ENCODE measurements around the gene MTRF1L. TPM values are rescaled to one million over a fixed set of nuclear protein-coding genes. Genes with fewer than 3 reads are reported as not detected.

Gene MTRF1L, protein sequence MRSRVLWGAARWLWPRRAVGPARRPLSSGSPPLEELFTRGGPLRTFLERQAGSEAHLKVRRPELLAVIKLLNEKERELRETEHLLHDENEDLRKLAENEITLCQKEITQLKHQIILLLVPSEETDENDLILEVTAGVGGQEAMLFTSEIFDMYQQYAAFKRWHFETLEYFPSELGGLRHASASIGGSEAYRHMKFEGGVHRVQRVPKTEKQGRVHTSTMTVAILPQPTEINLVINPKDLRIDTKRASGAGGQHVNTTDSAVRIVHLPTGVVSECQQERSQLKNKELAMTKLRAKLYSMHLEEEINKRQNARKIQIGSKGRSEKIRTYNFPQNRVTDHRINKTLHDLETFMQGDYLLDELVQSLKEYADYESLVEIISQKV
- total RNA-seq: 10 to 100 TPM; 12.1 to 24.5 (median 20.3) TPM

DNA sequence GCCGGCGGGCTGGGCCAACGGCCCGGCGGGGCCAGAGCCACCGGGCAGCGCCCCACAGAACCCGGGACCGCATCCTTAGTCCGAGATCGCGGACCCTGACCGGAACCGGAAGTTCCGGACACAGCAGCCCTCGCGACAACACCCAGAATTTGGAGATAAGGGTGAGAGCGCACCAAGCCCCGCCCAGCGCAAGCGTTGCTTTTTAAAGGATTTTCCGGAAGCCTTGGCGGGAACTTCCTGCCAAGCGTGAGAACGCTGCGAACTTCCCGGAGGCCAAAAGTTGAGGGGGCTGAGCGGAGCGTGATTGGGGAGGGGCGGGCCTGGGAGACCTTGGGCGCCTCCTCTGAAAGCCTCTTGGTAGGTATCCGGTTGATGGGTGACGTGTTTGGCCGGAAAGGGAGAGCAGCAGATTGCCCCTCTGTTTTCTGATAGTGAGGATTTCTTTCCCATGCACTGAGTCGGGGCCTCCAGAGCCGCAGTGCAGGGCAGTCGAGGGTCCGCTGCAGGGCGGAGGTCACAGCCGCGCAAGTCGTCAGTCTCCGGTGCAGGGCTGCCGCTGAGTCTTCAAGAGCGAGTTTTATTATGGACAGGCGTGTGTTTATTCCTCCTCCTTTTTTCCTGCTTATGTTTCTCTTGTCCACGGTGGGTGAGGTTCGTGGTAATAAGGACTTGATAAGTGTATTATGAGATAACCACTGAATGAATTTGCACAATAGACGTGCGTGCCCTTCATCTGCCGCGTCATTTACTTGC, at the start of gene MTRF1L:
Gene MTRF1L (minus strand): TSS at position 97 of the 753 bp plus-strand sequence. CDS start 24 bp downstream, at position 73.
- in situ Hi-C loops (cut with MboI; ENCODE audit: low pct_unique_long_range_greater_than_20kb in 2 of 9, low sequenced_read_pairs in 9 of 9, unreplicated experiment in 9 of 9): no loop called here
- Histone ChIP-seq H3K4me1 (replicated peaks in 1 of 2) (peaks cover 13 to 22% of the 10 kb centered on the region in 2 donors), H3K27ac (peak within 1 kb of the TSS; percentile 89 to 94), H3K4me3 (peak within 1 kb of the TSS; percentile 39 to 98 (median 71))
- 0 to 1% (median 0%) methylated on average over 1 to 13 of the region's 52 CpGs; no CpG with 5 or more reads in 3 of the 10 experiments for WGBS, 10 experiments
- peak; percentile 90 to 97 (median 95) for ATAC-seq (replicated peaks in 6 of 8)

DNA sequence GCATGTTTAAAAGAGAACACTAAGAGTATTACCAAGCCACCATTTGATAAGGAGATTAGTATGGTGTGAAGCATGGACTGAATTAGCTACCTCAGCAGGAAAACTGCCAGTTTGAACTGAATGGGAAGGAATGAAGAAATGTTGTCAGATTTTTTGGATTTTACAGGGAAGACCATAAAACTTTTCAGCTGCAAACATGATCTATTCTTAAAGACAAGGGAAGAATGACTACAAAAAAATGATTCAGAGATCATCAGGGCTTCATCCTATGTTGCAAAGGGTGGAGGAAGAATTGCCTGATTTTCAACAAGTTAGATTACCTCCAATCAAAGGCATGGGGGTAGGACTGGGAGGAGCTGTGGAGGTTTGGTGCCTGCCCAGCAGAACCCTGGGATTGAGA, 49.3 kb upstream of the MTRF1L start:
- no peak for ATAC-seq (replicated peaks in 6 of 8)
- no peak overlapping the region for H3K27ac ChIP-seq
- H3K4me1 ChIP-seq (replicated peaks in 1 of 2): no peaks in the 10 kb centered on the region
- no peak overlapping the region for H3K4me3 ChIP-seq
- in situ Hi-C loops (cut with MboI; ENCODE audit: low pct_unique_long_range_greater_than_20kb in 2 of 9, low sequenced_read_pairs in 9 of 9, unreplicated experiment in 9 of 9): loop anchor here in 1 of 9 experiments (25.0 kb wide), 1 partner anchor 460 kb away; no protein-coding TSS in a partner anchor

DNA sequence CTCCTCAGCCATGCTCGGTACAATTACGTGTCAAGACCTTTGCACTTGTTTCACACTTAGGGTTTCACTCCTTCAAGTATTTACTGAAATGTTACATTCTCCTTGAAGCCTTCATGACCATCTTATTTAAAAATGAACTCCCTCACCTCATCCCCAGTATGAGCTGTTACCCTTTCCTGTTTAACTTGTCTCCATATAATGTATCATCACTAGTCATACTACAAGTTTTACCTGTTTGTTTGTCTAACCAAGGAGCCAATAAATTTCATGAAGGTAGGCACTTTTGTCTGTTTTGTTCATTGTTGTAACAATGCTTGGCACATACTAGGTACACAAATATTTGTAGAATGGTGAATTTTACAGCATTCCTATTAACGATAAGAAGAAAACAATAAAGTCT, 46.1 kb upstream of the MTRF1L start:
- Histone ChIP-seq H3K4me3 (no peak overlapping the region), H3K4me1 (replicated peaks in 1 of 2) (no peaks in the 10 kb centered on the region), H3K27ac (no peak overlapping the region)
- no peak for ATAC-seq (replicated peaks in 6 of 8)
- WGBS, 10 experiments: 83 to 100% (median 94%) methylated on average over 1 to 3 of the region's 3 CpGs
- in situ Hi-C loops (cut with MboI; ENCODE audit: low pct_unique_long_range_greater_than_20kb in 2 of 9, low sequenced_read_pairs in 9 of 9, unreplicated experiment in 9 of 9): loop anchor here in 1 of 9 experiments (25.0 kb wide), 1 partner anchor 264 kb away; no protein-coding TSS in a partner anchor

DNA sequence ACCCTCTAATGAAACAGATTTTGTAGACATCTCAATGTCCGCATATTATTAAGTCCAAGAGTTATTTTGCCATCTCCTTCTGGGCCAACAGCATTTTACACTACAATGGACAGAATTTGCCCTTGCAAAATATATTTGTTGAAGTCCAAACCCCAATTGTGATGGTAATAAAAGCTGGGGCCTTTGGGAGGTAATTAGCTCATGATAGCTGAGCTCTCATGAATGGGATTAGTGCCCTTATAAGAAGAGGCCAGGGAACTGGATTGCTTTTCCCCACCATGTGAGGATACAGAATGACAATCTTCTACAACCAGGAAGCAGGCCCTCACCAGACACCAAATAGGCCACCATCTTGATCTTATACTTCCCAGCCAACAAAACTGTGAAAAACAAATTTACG, 44.9 kb upstream of the MTRF1L start:
- no peak for ATAC-seq (replicated peaks in 6 of 8)
- Histone ChIP-seq H3K4me3 (no peak overlapping the region), H3K4me1 (replicated peaks in 1 of 2) (no peaks in the 10 kb centered on the region), H3K27ac (no peak overlapping the region)
- in situ Hi-C loops (cut with MboI; ENCODE audit: low pct_unique_long_range_greater_than_20kb in 2 of 9, low sequenced_read_pairs in 9 of 9, unreplicated experiment in 9 of 9): loop anchor here in 1 of 9 experiments (25.0 kb wide), 1 partner anchor 265 kb away; no protein-coding TSS in a partner anchor
- 38 to 100% (median 92%) methylated on average over 1 to 2 of the region's 2 CpGs for WGBS, 10 experiments

DNA sequence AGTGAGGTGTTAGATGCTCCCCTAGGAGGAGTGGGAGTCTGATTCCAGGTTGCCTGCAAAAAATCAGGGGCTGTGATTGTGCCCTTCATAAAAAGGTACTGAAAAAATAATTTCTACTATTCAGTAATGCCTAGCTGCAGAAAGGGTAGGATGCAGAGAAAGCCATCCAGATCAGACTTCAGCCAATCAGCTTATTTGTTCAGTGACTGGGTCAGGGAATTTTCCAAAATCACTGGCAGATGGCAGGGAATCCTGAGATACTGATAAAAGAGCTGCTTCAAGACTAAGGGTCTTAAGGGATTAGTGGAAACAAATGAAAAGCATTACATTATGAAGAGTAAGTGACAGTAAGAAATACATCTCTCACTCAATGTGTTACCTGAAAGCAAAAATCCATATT, 42.8 kb upstream of the MTRF1L start:
- Histone ChIP-seq H3K27ac (no peak overlapping the region), H3K4me3 (no peak overlapping the region), H3K4me1 (replicated peaks in 1 of 2) (no peaks in the 10 kb centered on the region)
- in situ Hi-C loops (cut with MboI; ENCODE audit: low pct_unique_long_range_greater_than_20kb in 2 of 9, low sequenced_read_pairs in 9 of 9, unreplicated experiment in 9 of 9): loop anchor here in 1 of 9 experiments (25.0 kb wide), 1 partner anchor 267 kb away; no protein-coding TSS in a partner anchor
- ATAC-seq (replicated peaks in 6 of 8): no peak

DNA sequence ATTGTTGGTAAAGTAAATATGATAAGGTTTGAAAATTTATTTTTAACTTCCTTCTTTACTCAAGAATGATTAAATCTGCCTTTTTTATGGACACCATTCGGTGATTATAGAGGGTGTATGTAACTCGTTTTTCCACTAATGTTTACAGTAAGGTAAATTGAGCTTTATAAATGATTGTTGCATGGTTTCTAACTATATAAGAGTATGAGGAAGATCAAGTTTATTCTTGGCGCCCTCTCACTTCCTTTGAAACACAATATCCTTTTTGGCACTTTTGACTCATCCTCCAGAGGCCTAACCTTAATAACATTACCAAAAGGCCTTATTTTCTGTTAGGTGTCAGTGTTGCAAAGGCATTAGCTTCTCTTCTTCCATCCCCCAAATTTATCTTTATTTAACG, 41.8 kb upstream of the MTRF1L start:
- Histone ChIP-seq H3K4me1 (replicated peaks in 1 of 2) (no peaks in the 10 kb centered on the region), H3K27ac (no peak overlapping the region), H3K4me3 (no peak overlapping the region)
- no peak for ATAC-seq (replicated peaks in 6 of 8)
- 77 to 96% (median 91%) methylated on average over 3 to 4 of the region's 4 CpGs; no CpG with 5 or more reads in 2 of the 10 experiments for WGBS, 10 experiments
- in situ Hi-C loops (cut with MboI; ENCODE audit: low pct_unique_long_range_greater_than_20kb in 2 of 9, low sequenced_read_pairs in 9 of 9, unreplicated experiment in 9 of 9): loop anchor here in 1 of 9 experiments (25.0 kb wide), 1 partner anchor 268 kb away; no protein-coding TSS in a partner anchor

DNA sequence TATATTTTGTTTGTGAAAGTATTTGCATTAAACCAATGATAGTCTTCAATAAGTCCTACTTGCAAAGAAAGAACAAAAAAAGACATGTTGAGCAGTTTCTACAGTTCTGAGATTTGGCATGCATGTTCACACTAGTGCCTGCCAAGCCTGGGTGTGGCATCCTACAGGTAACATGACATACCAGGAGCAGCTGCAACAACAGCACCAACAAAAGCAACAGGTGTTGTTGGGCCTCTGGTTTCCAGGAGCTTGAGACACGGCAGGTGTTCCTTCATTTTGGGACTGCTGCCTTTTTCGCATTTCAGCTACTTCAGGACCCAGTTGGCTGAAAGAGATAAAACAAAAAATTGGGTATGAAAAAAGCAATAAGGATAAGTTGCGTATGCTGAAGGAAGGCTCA, 41.2 kb upstream of the MTRF1L start:
- Histone ChIP-seq H3K4me1 (replicated peaks in 1 of 2) (no peaks in the 10 kb centered on the region), H3K27ac (no peak overlapping the region), H3K4me3 (no peak overlapping the region)
- no peak for ATAC-seq (replicated peaks in 6 of 8)
- WGBS, 10 experiments: 88 to 100% (median 100%) methylated on average over 1 to 3 of the region's 3 CpGs
- in situ Hi-C loops (cut with MboI; ENCODE audit: low pct_unique_long_range_greater_than_20kb in 2 of 9, low sequenced_read_pairs in 9 of 9, unreplicated experiment in 9 of 9): loop anchor here in 1 of 9 experiments (25.0 kb wide), 1 partner anchor 269 kb away; no protein-coding TSS in a partner anchor

DNA sequence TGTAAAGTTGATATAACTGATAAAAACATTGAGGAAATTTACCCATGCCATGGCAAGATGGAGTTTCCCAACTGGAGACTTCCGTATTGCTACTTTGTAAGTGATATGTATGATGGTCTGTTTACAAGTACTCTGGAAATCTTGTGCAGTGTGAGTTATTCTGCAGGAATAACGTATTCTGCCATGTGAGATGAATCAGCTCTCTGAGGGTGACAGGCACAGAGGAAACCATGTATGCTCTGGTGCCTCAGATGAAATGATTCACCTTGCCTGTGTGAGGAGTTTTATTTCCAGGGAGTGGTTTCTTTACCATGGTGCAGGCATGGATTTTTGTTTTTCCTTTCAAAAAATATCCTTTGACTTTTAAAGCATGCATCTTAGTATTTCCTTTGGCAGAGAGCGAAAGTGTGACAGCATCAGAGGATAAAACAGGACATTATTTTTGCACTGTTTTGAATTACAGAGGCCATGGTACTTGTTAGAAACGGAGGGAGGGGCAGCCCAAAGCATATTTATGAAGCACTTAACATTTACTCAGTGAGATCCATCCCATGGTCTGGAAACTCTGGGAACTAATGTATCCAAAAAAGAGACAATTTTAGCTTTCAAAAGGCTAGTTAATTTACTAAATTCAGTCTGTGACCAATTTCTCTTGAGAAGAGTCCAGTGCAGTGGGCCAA, 36.0 kb upstream of the MTRF1L start:
- ATAC-seq (replicated peaks in 6 of 8): peak in 3 of 8 experiments; percentile 39 to 74 (median 66)
- H3K4me1 ChIP-seq (replicated peaks in 1 of 2): no peaks in the 10 kb centered on the region
- H3K27ac ChIP-seq: no peak overlapping the region
- no peak overlapping the region for H3K4me3 ChIP-seq
- in situ Hi-C loops (cut with MboI; ENCODE audit: low pct_unique_long_range_greater_than_20kb in 2 of 9, low sequenced_read_pairs in 9 of 9, unreplicated experiment in 9 of 9): loop anchor here in 1 of 9 experiments (25.0 kb wide), 1 partner anchor 274 kb away; no protein-coding TSS in a partner anchor
- WGBS, 10 experiments: 4 to 100% (median 85%) methylated on average over 1 to 4 of the region's 4 CpGs

DNA sequence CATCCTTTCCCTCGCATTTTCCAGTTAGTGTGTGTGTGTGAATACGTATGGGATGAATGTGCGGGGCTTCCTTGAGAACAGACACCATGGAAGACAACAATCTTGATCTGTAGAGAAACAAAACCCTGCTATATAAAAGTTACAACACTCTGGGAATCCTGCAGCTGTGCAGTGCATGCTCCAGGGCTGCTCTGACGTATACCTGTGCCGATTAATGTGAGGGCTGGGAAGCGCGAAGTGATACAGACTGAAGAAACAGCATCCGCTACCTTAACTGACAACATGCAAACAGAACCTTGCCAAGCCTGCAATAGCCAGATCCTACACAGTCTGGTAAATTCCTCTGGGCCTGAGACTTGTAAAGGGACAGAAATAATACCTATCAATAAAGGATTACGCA, 31.6 kb upstream of the MTRF1L start:
- no peaks in the 10 kb centered on the region for H3K4me1 ChIP-seq (replicated peaks in 1 of 2)
- in situ Hi-C loops (cut with MboI; ENCODE audit: low pct_unique_long_range_greater_than_20kb in 2 of 9, low sequenced_read_pairs in 9 of 9, unreplicated experiment in 9 of 9): loop anchor here in 1 of 9 experiments (25.0 kb wide), 1 partner anchor 278 kb away; no protein-coding TSS in a partner anchor
- 88 to 100% (median 100%) methylated on average over 1 to 8 of the region's 9 CpGs; no CpG with 5 or more reads in 3 of the 10 experiments for WGBS, 10 experiments
- no peak for ATAC-seq (replicated peaks in 6 of 8)
- H3K27ac ChIP-seq: no peak overlapping the region
- no peak overlapping the region for H3K4me3 ChIP-seq

DNA sequence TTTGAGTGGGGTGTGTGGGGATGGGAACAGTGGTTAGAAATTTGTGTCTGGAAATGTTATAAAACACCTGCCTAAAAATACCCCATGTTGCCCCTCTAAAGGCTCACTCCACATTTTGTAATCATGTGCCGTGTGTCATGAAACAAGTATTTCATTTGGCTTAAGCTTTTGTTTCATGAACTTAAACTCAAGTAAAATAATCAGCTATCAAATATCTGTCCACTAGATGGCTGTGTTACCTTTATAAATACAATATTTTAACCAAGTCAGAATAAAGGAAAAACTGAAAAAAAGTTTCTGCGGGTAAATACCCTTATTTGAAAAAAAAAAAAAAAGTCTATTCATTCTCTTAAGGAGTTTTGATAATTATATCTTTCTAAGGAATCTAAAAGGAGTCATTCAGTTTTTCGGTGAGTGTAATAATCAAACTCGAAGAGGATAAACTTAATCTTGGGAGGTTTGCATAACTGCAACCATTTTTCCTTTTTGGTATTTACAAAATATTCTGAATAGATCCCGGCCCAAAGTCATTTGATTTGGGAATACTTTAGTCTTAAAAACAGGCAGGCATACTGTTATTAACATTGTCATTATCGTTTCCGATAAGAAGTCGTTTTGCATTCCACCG, 29.9 kb upstream of the MTRF1L start:
- WGBS, 10 experiments: 46 to 92% (median 80%) methylated on average over 2 to 9 of the region's 9 CpGs
- Histone ChIP-seq H3K4me3 (no peak overlapping the region), H3K4me1 (replicated peaks in 1 of 2) (no peaks in the 10 kb centered on the region), H3K27ac (no peak overlapping the region)
- in situ Hi-C loops (cut with MboI; ENCODE audit: low pct_unique_long_range_greater_than_20kb in 2 of 9, low sequenced_read_pairs in 9 of 9, unreplicated experiment in 9 of 9): loop anchor here in 1 of 9 experiments (25.0 kb wide), 1 partner anchor 280 kb away; no protein-coding TSS in a partner anchor
- ATAC-seq (replicated peaks in 6 of 8): peak in 2 of 8 experiments; percentile 21 to 32

DNA sequence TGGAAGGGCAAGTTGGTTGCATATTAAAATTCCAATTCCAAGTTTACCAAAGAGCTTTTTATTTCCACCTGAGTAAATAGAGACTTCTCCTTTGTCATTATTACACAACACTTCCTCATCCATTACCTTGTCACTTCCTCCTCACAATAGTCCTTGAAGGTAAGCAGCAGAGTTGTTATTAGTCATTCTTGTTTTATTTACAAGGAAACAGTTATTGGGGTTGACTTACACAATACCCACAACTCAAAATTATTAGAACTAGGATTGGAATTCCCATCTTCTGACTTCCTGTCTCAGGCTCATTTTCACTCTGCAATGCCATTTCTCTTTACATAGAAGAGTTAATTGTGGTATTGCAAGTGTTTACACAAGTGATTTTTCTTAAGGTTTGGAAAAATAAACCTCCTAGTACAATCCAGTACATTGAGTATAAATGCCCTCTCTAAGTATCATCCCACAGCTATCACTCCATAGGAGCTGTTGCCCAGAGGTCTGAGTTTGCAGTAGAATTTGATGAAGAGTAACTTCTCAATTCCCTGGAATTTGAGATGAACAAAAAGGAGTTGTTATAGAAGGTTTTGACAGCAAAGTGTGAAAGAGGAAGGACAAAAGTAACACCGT, 28.9 kb upstream of the MTRF1L start:
- H3K27ac ChIP-seq: no peak overlapping the region
- no peak for ATAC-seq (replicated peaks in 6 of 8)
- H3K4me3 ChIP-seq: no peak overlapping the region
- in situ Hi-C loops (cut with MboI; ENCODE audit: low pct_unique_long_range_greater_than_20kb in 2 of 9, low sequenced_read_pairs in 9 of 9, unreplicated experiment in 9 of 9): loop anchor here in 1 of 9 experiments (25.0 kb wide), 1 partner anchor 281 kb away; no protein-coding TSS in a partner anchor
- 27 to 100% (median 60%) methylated on average over 1 of the region's 1 CpG; no CpG with 5 or more reads in 5 of the 10 experiments for WGBS, 10 experiments
- H3K4me1 ChIP-seq (replicated peaks in 1 of 2): no peaks in the 10 kb centered on the region

DNA sequence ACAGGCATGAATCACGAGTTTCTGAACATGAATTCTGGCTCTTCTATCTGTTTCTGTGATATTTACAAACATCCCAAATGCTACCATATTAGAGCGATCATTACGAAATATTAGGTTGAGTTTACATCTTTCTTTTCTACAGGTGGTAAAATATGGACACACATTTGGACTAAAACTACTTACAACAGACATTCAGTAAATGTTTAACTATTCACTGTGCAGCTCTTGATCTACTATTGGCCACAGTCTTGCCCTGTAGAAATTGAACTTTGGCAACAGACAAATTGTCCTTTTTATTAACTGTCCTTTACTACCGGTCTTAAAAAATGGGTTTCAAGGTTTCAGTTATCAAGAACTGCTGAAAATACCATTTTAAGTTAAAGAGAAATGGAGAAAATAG, 26.5 kb upstream of the MTRF1L start:
- in situ Hi-C loops (cut with MboI; ENCODE audit: low pct_unique_long_range_greater_than_20kb in 2 of 9, low sequenced_read_pairs in 9 of 9, unreplicated experiment in 9 of 9): loop anchor here in 1 of 9 experiments (25.0 kb wide), 1 partner anchor 283 kb away; no protein-coding TSS in a partner anchor
- WGBS, 10 experiments: 29 to 95% (median 73%) methylated on average over 1 to 4 of the region's 4 CpGs; no CpG with 5 or more reads in 3 of the 10 experiments
- no peak overlapping the region for H3K4me3 ChIP-seq
- H3K27ac ChIP-seq: no peak overlapping the region
- no peak for ATAC-seq (replicated peaks in 6 of 8)
- no peaks in the 10 kb centered on the region for H3K4me1 ChIP-seq (replicated peaks in 1 of 2)
